ENCODE results near the gene TMEM117.

DNA sequence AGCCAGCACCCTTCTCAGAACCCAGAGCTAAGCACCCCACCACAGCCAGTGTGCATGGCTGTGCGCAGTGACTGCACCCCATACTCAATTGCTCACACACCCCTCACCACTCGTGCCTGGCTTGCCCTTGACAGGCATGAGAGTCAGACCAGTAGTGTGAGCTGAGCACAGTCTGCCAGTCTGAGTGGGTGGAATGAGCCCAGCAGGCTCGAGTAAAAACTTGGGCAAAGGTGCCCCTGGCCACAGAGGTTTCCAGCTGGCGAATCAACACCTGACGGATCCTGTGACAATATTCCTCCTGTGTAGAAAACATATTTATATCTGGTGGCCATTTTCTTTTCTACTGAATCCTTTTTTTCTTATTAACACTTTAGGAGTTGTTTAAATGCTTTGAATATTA is 202.5 kb downstream of the TMEM117 start:
- TF ChIP-seq CTCF (IDR thresholded peaks at IDR 0.05) (no peak), POLR2A (IDR thresholded peaks at IDR 0.05) (no peak)
